Measurements from ENCODE around the gene TSPAN32. TPM values are rescaled to one million over a fixed set of nuclear protein-coding genes. Genes with fewer than 3 reads are reported as not detected.
"Not testable (repeated sequence)": the region's sequence is repeated elsewhere in the genome, so short reads cannot be mapped to it uniquely, and the experiment has no call there.

TSPAN32 gene
- total RNA-seq, 2 donors from 2014 or later, result 4.3 to 9.9 TPM

GRCh38 chr11:2271077-2271326 lies 30.8 kb upstream of the TSPAN32 start:
- H3K4me3 Mint-ChIP-seq, result no peak overlapping the region
- peak; percentile 89 for DNase-seq (ENCODE audit: low spot score)
- peaks cover 16 to 20% of the 10 kb centered on the region in 2 donors for H3K4me1 Mint-ChIP-seq (ENCODE audit: low read depth in 2 of 2)
- ATAC-seq, result peak; percentile 79 to 82
- H3K27ac Mint-ChIP-seq, result no peak overlapping the region
- H3K36me3 Mint-ChIP-seq, result no peaks in the 10 kb centered on the region
- no peaks in the 10 kb centered on the region for H3K9me3 Mint-ChIP-seq
- peaks cover 0 to 6% of the 10 kb centered on the region in 2 donors for H3K27me3 Mint-ChIP-seq

- peak overlapping the region; percentile 59 for H3K4me3 Mint-ChIP-seq
- H3K9me3 Mint-ChIP-seq, result no peaks in the 10 kb centered on the region
- peaks cover 11 to 14% of the 10 kb centered on the region in 2 donors for H3K4me1 Mint-ChIP-seq (ENCODE audit: low read depth in 2 of 2)
- H3K27me3 Mint-ChIP-seq, result peaks cover 0 to 6% of the 10 kb centered on the region in 2 donors
- no peaks in the 10 kb centered on the region for H3K36me3 Mint-ChIP-seq
- no peak overlapping the region for H3K27ac Mint-ChIP-seq
- DNase-seq (ENCODE audit: low spot score), result no peak
- no peak for ATAC-seq
Observed at GRCh38 chr11:2271327-2272227, 30.2 kb upstream of the TSPAN32 start.

GRCh38 chr11:2272228-2272945 lies 29.4 kb upstream of the TSPAN32 start:
- DNase-seq (ENCODE audit: low spot score) (no peak), ATAC-seq (no peak)
- Mint-ChIP-seq H3K27me3 (peaks cover 2 to 6% of the 10 kb centered on the region in 2 donors), H3K36me3 (no peaks in the 10 kb centered on the region), H3K27ac (no peak overlapping the region), H3K4me3 (peak overlapping the region; percentile 20), H3K9me3 (no peaks in the 10 kb centered on the region), H3K4me1 (ENCODE audit: low read depth in 2 of 2) (peaks cover 14 to 16% of the 10 kb centered on the region in 2 donors)

GRCh38 chr11:2272946-2273280 lies 28.9 kb upstream of the TSPAN32 start:
- no peak overlapping the region for H3K4me3 Mint-ChIP-seq
- H3K36me3 Mint-ChIP-seq, result no peaks in the 10 kb centered on the region
- ATAC-seq (no peak), DNase-seq (ENCODE audit: low spot score) (no peak)
- peaks cover 15 to 21% of the 10 kb centered on the region in 2 donors for H3K4me1 Mint-ChIP-seq (ENCODE audit: low read depth in 2 of 2)
- no peaks in the 10 kb centered on the region for H3K9me3 Mint-ChIP-seq
- no peak overlapping the region for H3K27ac Mint-ChIP-seq
- peaks cover 6% of the 10 kb centered on the region in 2 donors for H3K27me3 Mint-ChIP-seq

GRCh38 chr11:2273311-2273710 lies 28.5 kb upstream of the TSPAN32 start:
- Mint-ChIP-seq H3K4me1 (ENCODE audit: low read depth in 2 of 2) (peaks cover 12 to 18% of the 10 kb centered on the region in 2 donors), H3K4me3 (no peak overlapping the region), H3K9me3 (no peaks in the 10 kb centered on the region), H3K36me3 (no peaks in the 10 kb centered on the region), H3K27me3 (peaks cover 6 to 7% of the 10 kb centered on the region in 2 donors), H3K27ac (no peak overlapping the region)
- no peak for DNase-seq (ENCODE audit: low spot score)
- no peak for ATAC-seq

GRCh38 chr11:2273771-2274170 lies 28.0 kb upstream of the TSPAN32 start:
- no peak for DNase-seq (ENCODE audit: low spot score)
- no peak overlapping the region for H3K4me3 Mint-ChIP-seq

GRCh38 chr11:2275334-2276279 lies 26.2 kb upstream of the TSPAN32 start:
- no peak for ATAC-seq
- no peak for DNase-seq (ENCODE audit: low spot score)
- Mint-ChIP-seq H3K4me3 (no peak overlapping the region), H3K27me3 (peaks cover 6 to 7% of the 10 kb centered on the region in 2 donors), H3K9me3 (peaks cover 5% of the 10 kb centered on the region), H3K4me1 (ENCODE audit: low read depth in 2 of 2) (peaks cover 6 to 13% of the 10 kb centered on the region in 2 donors), H3K27ac (no peak overlapping the region), H3K36me3 (peaks cover 15% of the 10 kb centered on the region)

More at GRCh38 chr11:2273771-2274170, 28.0 kb upstream of the TSPAN32 start:
- Mint-ChIP-seq H3K9me3 (no peaks in the 10 kb centered on the region), H3K27ac (no peak overlapping the region), H3K4me1 (ENCODE audit: low read depth in 2 of 2) (peaks cover 8 to 13% of the 10 kb centered on the region in 2 donors), H3K36me3 (peaks cover under 1% of the 10 kb centered on the region), H3K27me3 (peaks cover 6 to 7% of the 10 kb centered on the region in 2 donors)
- no peak for ATAC-seq

GRCh38 chr11:2276280-2277007 lies 25.4 kb upstream of the TSPAN32 start:
- Mint-ChIP-seq H3K27ac (no peak overlapping the region), H3K4me3 (no peak overlapping the region), H3K36me3 (peaks cover 15% of the 10 kb centered on the region), H3K27me3 (peaks cover 6 to 7% of the 10 kb centered on the region in 2 donors), H3K9me3 (peaks cover 5% of the 10 kb centered on the region), H3K4me1 (ENCODE audit: low read depth in 2 of 2) (peaks cover 5 to 13% of the 10 kb centered on the region in 2 donors)
- ATAC-seq, result no peak
- DNase-seq (ENCODE audit: low spot score), result no peak

- H3K4me3 Mint-ChIP-seq, result no peak overlapping the region
- H3K36me3 Mint-ChIP-seq, result peaks cover 15% of the 10 kb centered on the region
- DNase-seq (ENCODE audit: low spot score) (no peak), ATAC-seq (peak in 1 of 2 donors; percentile 46)
- peaks cover 5 to 13% of the 10 kb centered on the region in 2 donors for H3K4me1 Mint-ChIP-seq (ENCODE audit: low read depth in 2 of 2)
- peaks cover 5% of the 10 kb centered on the region for H3K9me3 Mint-ChIP-seq
- H3K27ac Mint-ChIP-seq, result no peak overlapping the region
- H3K27me3 Mint-ChIP-seq, result peaks cover 6 to 7% of the 10 kb centered on the region in 2 donors
Observed at GRCh38 chr11:2277008-2277346, 24.8 kb upstream of the TSPAN32 start.

GRCh38 chr11:2277933-2278523 lies 23.8 kb upstream of the TSPAN32 start:
- DNase-seq (ENCODE audit: low spot score) (no peak), ATAC-seq (no peak)
- H3K4me3 Mint-ChIP-seq, result no peak overlapping the region
- peaks cover 7% of the 10 kb centered on the region for H3K9me3 Mint-ChIP-seq
- H3K27ac Mint-ChIP-seq, result peak overlapping the region in 1 of 2 donors; percentile 10
- peaks cover 5 to 13% of the 10 kb centered on the region in 2 donors for H3K4me1 Mint-ChIP-seq (ENCODE audit: low read depth in 2 of 2)
- peaks cover 21% of the 10 kb centered on the region for H3K36me3 Mint-ChIP-seq
- peaks cover 3 to 7% of the 10 kb centered on the region in 2 donors for H3K27me3 Mint-ChIP-seq

- H3K4me3 Mint-ChIP-seq, result no peak overlapping the region
- H3K27me3 Mint-ChIP-seq, result peaks cover 0 to 7% of the 10 kb centered on the region in 2 donors
- no peak overlapping the region for H3K27ac Mint-ChIP-seq
- DNase-seq (ENCODE audit: low spot score) (no peak), ATAC-seq (no peak)
- H3K9me3 Mint-ChIP-seq, result peaks cover 7% of the 10 kb centered on the region
- H3K4me1 Mint-ChIP-seq (ENCODE audit: low read depth in 2 of 2), result peaks cover 5 to 13% of the 10 kb centered on the region in 2 donors
- peaks cover 25% of the 10 kb centered on the region for H3K36me3 Mint-ChIP-seq
Observed at GRCh38 chr11:2280208-2280607, 21.6 kb upstream of the TSPAN32 start.

- not testable (repeated sequence) for ATAC-seq, H3K9me3 Mint-ChIP-seq, H3K27ac Mint-ChIP-seq, H3K4me3 Mint-ChIP-seq, H3K27me3 Mint-ChIP-seq
- peaks cover 12 to 23% of the 10 kb centered on the region in 2 donors for H3K4me1 Mint-ChIP-seq (ENCODE audit: low read depth in 2 of 2)
- DNase-seq (ENCODE audit: low spot score), result peak; percentile 37
- H3K36me3 Mint-ChIP-seq, result peaks cover 11% of the 10 kb centered on the region
Observed at GRCh38 chr11:2286350-2286749, 15.5 kb upstream of the TSPAN32 start.

Measured in natural killer cell treated with Interleukin-12 subunit alpha and Interleukin-12 subunit beta and Interleukin-15 and Interleukin-18, amount 100 ng/mL, for 72 hours (primary cell).